Prostate gland (tissue), 2 donors: ENCODE results near the gene ARHGEF12. TPM values are rescaled to one million over a fixed set of nuclear protein-coding genes. Genes with fewer than 3 reads are reported as not detected.

Source experiments
- DNase-seq: peaks from one replicate; pipeline ENCODE4 v3.0.0-alpha.2; 2019; ENCODE audit warnings: low spot score
- H3K27ac ChIP-seq, 2 donors: fragments of 200-600 bp; sonication (generic); 2 replicates each; pipeline ENCODE4 v1.5.1; 2017 to 2019
- H3K27me3 ChIP-seq: fragments of 200-600 bp; sonication (generic); replicated peaks from 2 replicates; pipeline ENCODE4 v1.5.1; 2019; ENCODE audit not compliant: insufficient read depth
- H3K36me3 ChIP-seq, 2 donors: fragments of 200-600 bp; sonication (generic); 1 replicate in 1 of 2; 2 replicates in 1 of 2; pipeline versions ENCODE4 v1.5.1 to v1.8.1; 2017 to 2019
- H3K4me1 ChIP-seq: fragments of 200-600 bp; sonication (generic); replicated peaks from 2 replicates; pipeline ENCODE4 v1.5.1; 2019
- H3K4me3 ChIP-seq, 2 donors: fragments of 200-600 bp; sonication (generic); 2 replicates each; pipeline ENCODE4 v1.5.1; 2017 to 2019
- H3K9me3 ChIP-seq: fragments of 200-600 bp; sonication (generic); 2 replicates; pipeline ENCODE4 v1.5.1; 2017
- CTCF ChIP-seq, 4 experiments: fragments of 200-600 bp in 2 of 4; fragments of 450-650 bp in 2 of 4; sonication (generic) in 2 of 4; IDR thresholded peaks; 1 replicate in 3 of 4; 2 replicates in 1 of 4; pipeline ENCODE4 v1.5.1; 2016 to 2019; ENCODE audit warnings: antibody characterized with exemption in 4 of 4, mild to moderate bottlenecking in 2 of 4, moderate library complexity in 2 of 4
- POLR2A ChIP-seq: fragments of 450-650 bp; IDR thresholded peaks from one replicate; pipeline ENCODE4 v1.6.1; 2016; ENCODE audit warnings: antibody characterized with exemption, mild to moderate bottlenecking
- POLR2AphosphoS5 ChIP-seq: sonication (generic); formaldehyde crosslinking; IDR thresholded peaks from one replicate; pipeline ENCODE4 v1.6.1; 2017; ENCODE audit warnings: antibody characterized with exemption
- WGBS: methylation state at CpG from one replicate; pipeline ENCODE4 v1.1.5; 2018; 5-methylcytosine and 5-hydroxymethylcytosine counted together
- intact Hi-C: fragments of 100-400 bp; cut with DNase I; formaldehyde crosslinking; loops from one replicate; pipeline ENCODE4 v1.14.2; 2022
- total RNA-seq, 2 donors: library from RNA; depleted of rRNA; stranded (reverse); fragments of >200 nt; gene quantifications; one replicate each; pipeline ENCODE4 v1.1.0, GENCODE V29; 2016

ARHGEF12 gene
- total RNA-seq, 2 donors from 2014 or later: 86.2 to 96.5 TPM

GRCh38 chr11:120334332-120334731, 1.9 kb upstream of the ARHGEF12 start:
- Histone ChIP-seq H3K27me3 (no peaks in the 10 kb centered on the region), H3K36me3 (no peaks in the 10 kb centered on the region), H3K27ac (no peak overlapping the region), H3K9me3 (no peaks in the 10 kb centered on the region), H3K4me1 (no peaks in the 10 kb centered on the region), H3K4me3 (no peak overlapping the region)
- no peak for DNase-seq
- intact Hi-C loops: loop anchor here (10.0 kb wide), 3 partner anchors 70 to 350 kb away; no protein-coding TSS in a partner anchor
- TF ChIP-seq POLR2A (no peak), CTCF (IDR thresholded peaks at IDR 0.05) (no peak), POLR2AphosphoS5 (no peak)
- 23% methylated on average over 1 of the region's 1 CpG for WGBS

GRCh38 chr11:120334894-120335462, 1.2 kb upstream of the ARHGEF12 start:
- TF ChIP-seq CTCF (IDR thresholded peaks at IDR 0.05): peak in 3 of 4 experiments; percentile 71 to 80 (median 73)
- TF ChIP-seq POLR2AphosphoS5: no peak
- peak; percentile 37 for TF ChIP-seq POLR2A
- intact Hi-C loops: loop anchor here (5.0 to 10.0 kb wide), 5 partner anchors 70 to 957 kb away; partner anchors contain the start of gene SC5D
- Histone ChIP-seq H3K27me3 (no peaks in the 10 kb centered on the region), H3K36me3 (no peaks in the 10 kb centered on the region), H3K4me1 (no peaks in the 10 kb centered on the region), H3K9me3 (no peaks in the 10 kb centered on the region), H3K4me3 (peak overlapping the region; percentile 76 to 87), H3K27ac (peak overlapping the region; percentile 95 to 97)
- under 1% methylated on average over 8 of the region's 8 CpGs for WGBS
- DNase-seq: peak; percentile 83

GRCh38 chr11:120335556-120335907, 681 bp upstream of the ARHGEF12 start:
- peak overlapping the region; percentile 95 to 97 for H3K27ac ChIP-seq
- no peaks in the 10 kb centered on the region for H3K9me3 ChIP-seq
- whole genome bisulfite sequencing: under 1% methylated on average over 19 of the region's 19 CpGs
- intact Hi-C loops: loop anchor here (5.0 to 10.0 kb wide), 5 partner anchors 69 to 957 kb away; partner anchors contain the start of gene SC5D
- no peaks in the 10 kb centered on the region for H3K4me1 ChIP-seq
- DNase-seq: peak; percentile 27
- H3K27me3 ChIP-seq: no peaks in the 10 kb centered on the region
- TF ChIP-seq CTCF (IDR thresholded peaks at IDR 0.05) (no peak), POLR2A (no peak)
- H3K4me3 ChIP-seq: peak overlapping the region; percentile 76 to 87
- H3K36me3 ChIP-seq: no peaks in the 10 kb centered on the region

GRCh38 chr11:120336641-120337354, 585 bp downstream of the ARHGEF12 start:
- no peaks in the 10 kb centered on the region for H3K36me3 ChIP-seq
- H3K9me3 ChIP-seq: no peaks in the 10 kb centered on the region
- H3K27ac ChIP-seq: peak overlapping the region; percentile 95 to 97
- TF ChIP-seq POLR2A: no peak
- TF ChIP-seq CTCF (IDR thresholded peaks at IDR 0.05): no peak
- TF ChIP-seq POLR2AphosphoS5: no peak
- peak overlapping the region; percentile 76 to 87 for H3K4me3 ChIP-seq
- intact Hi-C loops: loop anchor here (5.0 to 10.0 kb wide), 5 partner anchors 68 to 956 kb away; partner anchors contain the start of gene SC5D
- peak; percentile 41 for DNase-seq
- H3K27me3 ChIP-seq: no peaks in the 10 kb centered on the region
- no peaks in the 10 kb centered on the region for H3K4me1 ChIP-seq
- under 1% methylated on average over 56 of the region's 56 CpGs for WGBS
